Activated CD4-positive, alpha-beta T cell treated with anti-CD3 and anti-CD28 coated beads for 4 hours (primary cell): ENCODE data around the gene NEURL3.
"Not testable (repeated sequence)": the region's sequence is repeated elsewhere in the genome, so short reads cannot be mapped to it uniquely, and the experiment has no call there.

Experiments used
- DNase-seq, 2 donors: peaks; one replicate each; pipeline ENCODE4 v3.0.0-alpha.2; 2020

The NEURL3 gene

DNA sequence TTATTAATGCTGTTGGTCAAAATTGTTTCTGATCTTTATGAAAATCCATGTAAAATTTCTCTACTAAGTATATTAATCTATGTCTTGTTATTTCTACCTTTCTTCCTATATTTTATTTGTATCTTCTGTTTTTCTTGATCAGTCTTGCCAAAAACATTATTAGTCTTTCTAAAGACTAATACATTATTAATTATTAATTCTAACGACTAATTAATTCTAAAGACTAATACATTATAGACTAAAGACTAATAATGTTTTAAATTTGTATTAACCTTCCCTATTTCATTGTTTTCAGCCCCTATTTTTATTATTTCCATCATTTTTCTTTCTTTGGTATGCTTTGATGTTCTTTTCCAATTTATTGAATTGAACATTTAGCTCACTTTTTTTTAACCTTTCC lies 27.7 kb downstream of the NEURL3 start:
- DNase-seq = no peak

DNA sequence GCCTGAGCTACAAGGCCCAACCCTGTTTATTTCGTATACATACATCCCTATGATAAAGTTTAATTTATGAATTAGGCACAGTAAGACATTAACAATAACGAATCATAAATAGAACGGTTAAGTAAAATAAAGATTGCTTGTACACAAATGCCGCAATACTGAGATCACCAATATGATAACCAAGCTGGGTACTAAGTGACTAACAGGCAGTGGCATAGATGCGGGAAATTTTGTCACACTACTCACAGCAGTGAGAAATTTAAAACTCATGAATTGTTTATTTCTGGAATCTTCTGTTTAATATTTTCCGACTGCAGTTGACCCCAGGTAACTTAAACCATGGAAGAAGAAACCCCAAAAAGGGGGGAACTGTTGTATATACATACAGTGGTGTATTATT lies 33.4 kb downstream of the NEURL3 start:
- no peak for DNase-seq

DNA sequence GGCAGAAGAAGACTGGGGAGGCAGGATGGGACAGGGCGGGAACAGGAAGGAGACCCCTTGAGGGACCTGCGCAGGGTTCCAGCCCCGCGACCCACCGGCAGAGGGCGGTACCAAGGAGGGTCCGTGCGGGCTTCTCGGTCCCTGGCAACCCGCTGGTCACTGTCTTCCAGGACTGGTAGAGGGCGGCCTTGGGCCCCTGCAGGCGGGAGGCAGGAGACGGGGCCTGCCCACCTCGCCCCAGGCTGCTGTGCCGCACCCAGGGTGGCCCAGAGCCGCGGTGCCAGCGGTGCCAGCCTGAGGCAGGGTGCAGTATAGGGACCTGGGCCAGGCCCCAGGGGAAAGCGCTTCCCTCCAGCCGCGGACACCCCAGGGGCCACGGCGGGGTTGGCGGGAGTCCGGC lies 34.5 kb downstream of the NEURL3 start:
- DNase-seq = peak; percentile 49

DNA sequence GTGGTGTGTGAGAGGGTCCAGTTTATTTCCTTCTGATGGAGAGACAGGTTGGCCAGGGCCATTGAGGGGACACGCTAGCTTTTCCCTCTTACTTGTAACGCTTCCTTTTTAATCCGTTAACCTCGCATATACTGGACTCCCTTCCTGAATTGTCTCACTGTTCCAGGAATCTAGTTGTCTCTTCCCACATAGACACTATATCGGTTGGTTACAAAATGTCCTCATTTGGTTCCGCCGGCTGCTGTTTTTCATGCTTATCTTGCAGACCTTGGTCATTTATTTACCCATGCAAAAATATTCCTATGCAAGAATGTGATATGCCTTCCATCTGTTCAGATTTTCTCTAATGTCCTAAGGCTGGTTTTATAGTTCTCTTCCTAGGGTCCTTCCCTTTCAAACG lies 35.0 kb downstream of the NEURL3 start:
- DNase-seq = no peak

DNA sequence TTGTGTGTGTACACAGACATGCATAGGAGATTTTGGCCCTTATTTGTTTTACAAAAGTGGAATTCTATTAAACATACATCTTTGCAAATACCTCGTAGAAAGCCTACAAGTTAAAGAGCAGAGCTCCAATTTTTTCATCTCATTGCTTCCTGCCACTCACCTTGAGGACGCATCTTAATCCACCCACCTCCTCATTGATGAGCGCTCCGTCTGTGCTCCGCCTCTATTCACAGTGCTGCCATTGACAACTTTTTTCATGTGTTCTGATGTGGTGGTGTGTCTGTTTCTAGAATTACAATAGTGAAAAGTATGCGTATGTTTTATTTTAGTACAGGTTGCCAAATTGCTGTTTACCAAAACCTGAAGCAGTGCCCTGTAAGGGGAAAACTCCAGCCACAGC lies 36.3 kb downstream of the NEURL3 start:
- DNase-seq = no peak

DNA sequence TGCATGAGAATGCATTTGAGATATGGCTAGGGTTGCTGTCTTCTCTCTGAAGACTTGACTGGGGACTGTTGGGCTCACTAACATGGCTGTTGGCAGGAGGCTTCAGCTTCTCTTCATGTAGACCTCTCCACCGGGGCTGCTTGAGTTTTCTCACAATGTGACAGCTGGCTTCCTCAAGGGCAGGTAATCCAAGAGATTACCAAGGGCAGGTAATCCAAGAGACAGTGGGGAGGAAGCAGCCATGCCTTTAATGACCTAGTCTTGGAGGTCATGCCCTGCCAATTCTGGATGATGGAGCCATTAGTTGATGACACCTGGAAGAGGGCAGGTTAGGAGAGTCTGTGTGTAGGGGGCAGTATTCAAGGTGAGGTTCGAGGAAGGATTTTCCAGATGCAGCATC lies 40.5 kb downstream of the NEURL3 start:
- DNase-seq = no peak

DNA sequence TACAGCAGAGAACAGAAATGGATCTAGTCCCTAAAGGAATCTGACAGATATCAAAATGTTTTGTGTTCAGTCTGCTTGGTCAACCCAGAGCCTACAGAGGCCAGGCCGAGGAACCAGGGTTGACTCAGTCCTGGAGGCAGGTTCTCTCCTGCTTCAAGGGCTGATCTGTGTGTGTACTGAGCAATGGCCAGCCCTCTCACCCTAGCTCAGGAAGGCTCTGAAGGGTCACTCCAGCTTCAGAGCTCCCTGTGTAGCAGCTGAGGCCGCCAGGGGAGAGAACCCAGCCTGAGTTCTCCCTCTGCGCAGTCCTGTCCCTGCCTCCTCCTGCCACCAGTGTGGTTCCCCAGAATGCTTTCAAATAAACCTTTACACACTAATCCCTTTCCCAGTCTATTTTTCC lies 41.1 kb downstream of the NEURL3 start:
- no peak for DNase-seq

DNA sequence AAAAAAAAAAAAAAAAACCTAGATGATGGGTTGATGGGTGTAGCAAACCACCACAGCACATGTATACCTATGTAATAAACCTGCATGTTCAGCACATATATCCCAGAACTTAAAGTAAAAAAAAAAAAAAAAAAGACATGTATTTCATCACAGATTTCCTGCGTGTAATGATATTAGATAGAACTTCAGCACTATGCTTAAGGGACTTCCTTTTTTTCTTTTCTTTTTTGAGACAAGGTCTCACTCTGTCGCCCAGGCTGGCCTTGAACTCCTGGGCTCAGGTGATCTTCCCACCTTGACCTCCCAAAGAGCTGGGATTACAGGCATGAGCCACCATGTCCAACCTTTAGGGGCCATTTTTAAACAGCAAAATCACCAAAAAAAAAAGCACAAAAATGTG lies 42.0 kb downstream of the NEURL3 start:
- no peak for DNase-seq

DNA sequence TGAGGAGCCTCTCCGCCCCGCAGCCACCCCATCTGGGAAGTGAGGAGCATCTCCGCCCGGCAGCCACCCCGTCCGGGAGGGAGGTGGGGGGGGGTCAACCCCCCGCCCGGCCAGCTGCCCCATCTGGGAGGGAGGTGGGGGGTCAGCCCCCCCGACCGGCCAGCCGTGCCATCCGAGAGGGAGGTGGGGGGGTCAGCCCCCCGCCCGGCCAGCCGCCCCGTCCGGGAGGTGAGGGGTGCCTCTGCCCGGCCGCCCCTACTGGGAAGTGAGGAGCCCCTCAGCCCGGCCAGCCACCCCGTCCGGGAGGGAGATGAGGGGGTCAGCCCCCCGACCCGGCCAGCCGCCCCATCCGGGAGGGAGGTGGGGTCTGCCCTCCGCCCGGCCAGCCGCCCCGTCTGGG lies 43.5 kb downstream of the NEURL3 start:
- not testable (repeated sequence) for DNase-seq

DNA sequence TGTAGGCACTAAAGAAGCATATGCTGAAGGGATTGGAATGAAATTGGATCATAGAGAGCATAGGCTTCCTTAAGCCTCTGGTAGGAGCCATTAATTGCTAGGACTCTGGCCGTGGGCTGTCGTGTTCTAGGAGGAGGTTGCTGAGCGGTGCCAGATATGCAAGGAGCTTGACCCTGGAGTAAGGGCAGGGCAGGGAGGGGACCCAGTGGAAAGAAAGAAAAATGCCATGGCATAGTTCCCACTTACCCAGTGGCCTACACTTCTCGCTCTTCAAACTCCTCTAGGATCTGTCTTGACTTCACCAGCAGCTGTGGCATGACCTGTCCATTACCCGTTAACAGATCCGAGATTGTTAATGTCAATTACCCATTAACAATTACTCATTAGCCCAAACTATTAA lies 53.1 kb downstream of the NEURL3 start:
- DNase-seq = no peak

DNA sequence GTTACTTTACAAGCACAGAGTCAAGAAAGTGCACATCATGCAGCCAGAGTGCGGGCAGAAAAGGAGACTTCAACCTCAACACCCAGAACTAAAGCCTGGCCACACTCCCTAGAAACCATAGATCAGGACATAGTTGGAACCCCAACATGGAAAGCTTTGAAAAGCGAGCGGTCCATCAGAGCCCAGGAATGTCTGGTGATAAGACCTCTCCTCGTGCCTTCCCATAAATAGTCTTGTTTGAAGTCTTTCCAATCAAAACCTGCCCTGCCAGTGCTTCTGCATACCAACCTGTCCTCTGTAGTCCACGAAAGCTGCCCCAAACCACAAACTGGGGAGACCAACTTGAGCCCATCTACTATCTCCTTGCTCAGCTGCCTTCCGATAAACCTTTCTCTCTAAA lies 55.5 kb downstream of the NEURL3 start:
- DNase-seq = no peak

DNA sequence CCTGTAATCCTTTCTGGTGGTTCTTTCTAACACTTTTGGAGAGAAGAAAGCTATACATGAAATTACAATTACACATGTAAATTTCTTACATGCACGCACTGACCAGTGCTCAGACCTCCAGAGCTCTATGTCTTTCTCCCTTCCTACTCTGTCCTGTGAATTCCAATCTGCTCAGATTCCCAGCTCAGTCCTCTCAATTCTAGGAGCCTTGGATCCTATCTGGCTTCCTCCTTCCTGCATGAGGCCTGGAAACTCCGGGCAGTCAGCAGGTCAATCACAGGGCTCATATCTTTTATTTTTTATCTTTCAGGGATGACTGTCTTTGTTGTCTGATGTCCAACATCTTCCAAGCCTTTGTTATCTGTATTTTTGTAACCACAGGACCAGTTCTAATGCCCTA lies 56.0 kb downstream of the NEURL3 start:
- no peak for DNase-seq

DNA sequence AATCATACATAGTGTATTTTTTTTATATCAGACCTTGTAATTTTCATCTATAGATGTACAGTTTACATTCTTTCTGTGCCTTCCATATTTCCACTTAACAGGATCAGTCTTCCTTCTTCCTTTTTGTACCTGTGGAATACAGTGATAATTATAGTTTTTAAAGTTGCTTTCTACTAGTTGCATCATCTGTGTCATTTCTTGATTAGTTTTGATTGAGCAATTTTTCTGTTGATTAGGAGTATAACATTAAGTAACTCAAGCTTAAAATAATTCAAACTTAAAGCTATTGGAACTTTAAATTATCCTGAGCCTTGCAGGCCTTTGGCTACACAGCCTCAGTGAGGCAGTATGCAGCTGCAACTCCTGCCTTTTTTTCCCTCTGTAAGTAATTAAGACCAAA lies 57.4 kb downstream of the NEURL3 start:
- no peak for DNase-seq
